SH-SY5Y (cell line): ENCODE data around the gene C11orf24.

ENCODE experiments used
- GATA2 ChIP-seq: IDR thresholded peaks from 2 replicates; pipeline ENCODE4 v1.6.1; 2011; ENCODE audit warnings: mild to moderate bottlenecking, low read depth, low read length
- GATA3 ChIP-seq: IDR thresholded peaks from 2 replicates; pipeline ENCODE4 v1.6.1; 2011; ENCODE audit warnings: low read depth, mild to moderate bottlenecking, low read length, moderate library complexity

DNA sequence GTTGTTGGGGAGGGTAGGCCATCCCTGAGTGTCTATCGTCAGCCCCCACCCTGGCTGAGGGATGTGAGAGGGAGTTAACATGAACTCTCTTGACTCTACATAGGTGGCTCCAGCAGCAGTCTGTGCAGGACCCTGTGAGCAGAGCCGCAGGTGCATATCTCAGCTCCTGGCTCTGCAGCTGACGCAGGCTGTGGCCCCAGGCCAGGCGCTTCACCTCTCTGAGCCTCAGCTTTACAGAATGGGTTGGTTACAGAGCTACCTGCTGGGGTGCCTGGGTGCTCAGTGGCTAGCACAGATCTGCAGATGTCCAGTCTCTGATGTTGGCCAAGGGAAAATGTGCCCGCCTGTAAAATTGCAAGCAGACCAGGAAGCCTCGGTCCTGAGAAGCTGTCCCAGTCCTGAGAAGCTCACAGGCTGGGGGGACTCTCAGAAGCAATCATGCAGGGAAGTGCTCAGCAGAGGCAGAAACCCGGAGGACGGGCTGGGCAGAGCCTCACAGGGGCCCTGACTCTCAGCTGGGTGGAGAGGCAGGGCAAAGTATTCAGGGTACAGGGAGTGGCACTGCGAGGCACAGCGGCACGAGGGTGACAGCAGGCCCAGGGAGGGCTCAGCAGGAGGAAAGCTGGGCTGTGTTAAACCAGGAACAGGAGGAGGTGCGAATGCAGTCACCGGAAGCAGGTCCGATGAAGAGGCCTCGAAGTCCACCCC, 24.7 kb upstream of the C11orf24 start:
- TF ChIP-seq GATA3 (no peak), GATA2 (no peak)
